Stimulated activated effector memory CD8-positive, alpha-beta T cell treated with anti-CD3 and anti-CD28 coated beads, Interleukin-12 subunit alpha, Interleukin-12 subunit beta, amount 100 ng/mL, for 72 hours (primary cell): ENCODE results near the gene ZSCAN18.

Source experiments
- ATAC-seq: fragments of 150-1000 bp; cut with Tn5 transposase; 2 replicates; pipeline ENCODE4 v1.10.0; 2021
- DNase-seq, 2 donors: peaks; one replicate each; pipeline ENCODE4 v3.0.0; 2021 to 2022; ENCODE audit warnings: low spot score in 2 of 2
- H3K27ac Mint-ChIP-seq: one replicate; pipeline ENCODE4 v1.8.0; 2022; ENCODE audit warnings: mild to moderate bottlenecking, mixed read lengths
- H3K36me3 Mint-ChIP-seq: one replicate; pipeline ENCODE4 v1.8.0; 2022; ENCODE audit warnings: mild to moderate bottlenecking, mixed read lengths
- H3K4me1 Mint-ChIP-seq: one replicate; pipeline ENCODE4 v1.8.0; 2022; ENCODE audit warnings: mixed read lengths
- H3K4me3 Mint-ChIP-seq: one replicate; pipeline ENCODE4 v1.8.0; 2022; ENCODE audit warnings: mild to moderate bottlenecking, mixed read lengths
- H3K9me3 Mint-ChIP-seq: one replicate; pipeline ENCODE4 v1.8.0; 2022; ENCODE audit warnings: mixed read lengths

Gene ZSCAN18

DNA sequence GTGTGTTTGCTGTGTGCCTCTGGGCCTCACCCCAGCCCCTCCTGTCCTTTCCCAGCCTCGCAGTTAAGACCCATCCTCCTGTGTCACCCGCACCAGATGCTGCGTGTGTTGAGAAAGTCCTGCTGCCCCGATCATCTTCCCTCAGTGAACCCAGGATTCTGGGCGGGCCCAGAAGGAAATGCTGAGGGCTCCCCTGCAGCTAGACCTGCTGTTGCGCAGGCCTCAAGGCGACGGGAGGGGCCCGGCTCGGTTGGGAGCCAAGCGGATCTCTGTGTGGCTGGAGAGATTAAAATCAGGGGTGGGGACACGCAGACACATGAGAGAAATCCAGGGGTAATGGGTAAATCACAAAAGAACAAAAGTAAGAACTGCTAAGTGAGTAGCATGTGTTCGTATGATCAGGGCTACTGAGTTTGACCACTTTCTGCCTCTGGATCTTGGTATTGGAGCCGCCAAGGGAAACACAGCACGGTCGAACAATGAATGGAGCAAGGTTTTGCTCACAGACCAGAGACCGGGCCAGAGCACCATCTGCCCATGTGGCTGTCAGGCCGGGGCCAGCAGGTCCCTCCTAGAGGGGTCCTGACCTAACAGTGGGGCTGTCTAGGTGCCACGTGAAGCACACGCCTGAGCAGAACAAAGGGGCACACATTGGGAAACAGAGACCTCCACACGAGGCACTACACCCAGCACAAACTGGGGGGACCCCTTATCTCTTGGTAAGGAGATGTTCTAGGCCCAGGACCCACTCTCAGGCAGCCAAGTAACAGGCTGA lies 57.1 kb downstream of the ZSCAN18 start:
- Mint-ChIP-seq H3K4me1 (no peaks in the 10 kb centered on the region), H3K9me3 (peaks cover 15% of the 10 kb centered on the region), H3K27ac (no peak overlapping the region), H3K36me3 (no peaks in the 10 kb centered on the region), H3K4me3 (no peak overlapping the region)
- ATAC-seq (no peak), DNase-seq (no peak)

DNA sequence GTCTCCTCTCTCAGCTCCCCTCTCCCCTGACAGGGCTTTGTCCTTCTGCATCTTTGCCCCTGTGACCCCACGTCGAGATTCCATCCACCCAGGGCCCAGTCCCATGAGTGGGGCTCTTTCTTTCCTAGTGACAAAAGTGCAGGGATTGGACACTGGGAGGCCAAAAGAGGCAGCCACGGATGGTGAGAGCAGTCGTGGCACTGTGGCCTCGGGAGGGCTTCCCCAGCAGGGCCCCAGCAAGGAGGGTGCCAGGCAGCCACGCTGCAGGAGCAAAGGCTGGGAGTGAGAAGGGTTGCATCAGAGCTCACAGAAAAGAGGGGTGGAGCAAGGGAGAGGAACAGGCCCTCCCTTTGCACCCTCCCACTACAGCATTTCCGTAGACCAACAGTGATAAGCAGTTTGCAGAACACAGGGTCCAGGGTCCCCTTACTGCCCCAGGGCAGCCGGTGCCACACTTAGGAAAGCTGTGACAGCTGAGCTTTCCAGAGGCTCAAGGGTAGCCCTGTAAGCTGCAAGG lies 59.3 kb downstream of the ZSCAN18 start:
- no peak overlapping the region for H3K27ac Mint-ChIP-seq
- H3K36me3 Mint-ChIP-seq = no peaks in the 10 kb centered on the region
- peaks cover 6% of the 10 kb centered on the region for H3K4me1 Mint-ChIP-seq
- no peak for DNase-seq
- no peak overlapping the region for H3K4me3 Mint-ChIP-seq
- ATAC-seq = no peak
- peaks cover 21% of the 10 kb centered on the region for H3K9me3 Mint-ChIP-seq

DNA sequence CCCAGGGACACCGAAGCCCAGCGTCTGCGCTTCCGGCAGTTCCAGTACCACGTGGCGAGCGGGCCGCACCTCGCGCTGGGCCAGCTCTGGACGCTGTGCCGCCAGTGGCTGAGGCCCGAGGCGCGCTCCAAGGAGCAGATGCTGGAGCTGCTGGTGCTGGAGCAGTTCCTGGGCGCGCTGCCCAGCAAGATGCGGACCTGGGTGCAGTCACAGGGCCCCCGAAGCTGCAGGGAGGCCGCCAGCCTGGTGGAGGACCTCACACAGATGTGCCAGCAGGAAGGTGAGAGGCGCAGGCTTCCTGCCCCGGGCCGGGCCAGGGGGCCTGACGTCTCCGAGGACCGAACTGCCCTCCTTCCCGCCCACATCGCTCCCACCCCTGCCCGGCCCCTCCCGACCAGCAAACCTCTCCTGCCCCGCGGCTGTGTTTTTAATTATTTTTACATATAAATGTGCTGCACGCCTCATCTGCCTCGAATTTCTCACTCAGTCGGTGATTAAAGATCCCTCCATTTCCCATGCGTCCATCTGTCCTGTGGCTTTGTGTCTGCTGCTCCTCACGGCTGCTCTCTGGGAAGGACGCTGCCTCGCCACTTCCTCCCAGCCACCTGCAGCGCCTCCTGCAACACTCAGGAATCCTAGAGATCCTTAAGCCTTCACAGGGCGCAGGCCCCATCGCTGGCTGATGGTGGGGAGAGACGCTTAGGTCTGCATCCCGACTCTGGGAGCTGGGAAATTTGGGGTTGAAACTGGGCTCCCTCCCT lies 59.9 kb downstream of the ZSCAN18 start:
- ATAC-seq (no peak), DNase-seq (no peak)
- H3K27ac Mint-ChIP-seq = no peak overlapping the region
- peaks cover 21% of the 10 kb centered on the region for H3K9me3 Mint-ChIP-seq
- H3K36me3 Mint-ChIP-seq = no peaks in the 10 kb centered on the region
- no peak overlapping the region for H3K4me3 Mint-ChIP-seq
- H3K4me1 Mint-ChIP-seq = peaks cover 6% of the 10 kb centered on the region

DNA sequence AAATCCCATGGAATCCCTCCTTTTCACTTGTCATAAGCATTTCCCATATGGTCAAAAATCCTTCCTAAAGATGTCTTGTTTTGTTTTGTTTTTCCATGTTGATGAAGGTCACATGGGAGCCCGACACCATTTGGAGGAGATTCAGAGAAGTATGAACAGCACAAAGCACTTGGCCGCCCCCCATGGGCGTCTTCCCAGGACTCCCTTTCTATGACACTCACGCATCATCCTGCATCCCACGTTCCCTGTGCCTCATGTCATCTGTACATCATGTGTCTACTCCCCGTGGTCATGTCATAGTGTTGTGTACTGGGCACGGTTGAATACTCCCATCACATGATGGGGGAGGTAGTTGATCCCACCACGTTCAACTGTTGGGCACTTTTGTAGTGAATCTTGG lies 62.2 kb downstream of the ZSCAN18 start:
- H3K9me3 Mint-ChIP-seq = peaks cover 21% of the 10 kb centered on the region

DNA sequence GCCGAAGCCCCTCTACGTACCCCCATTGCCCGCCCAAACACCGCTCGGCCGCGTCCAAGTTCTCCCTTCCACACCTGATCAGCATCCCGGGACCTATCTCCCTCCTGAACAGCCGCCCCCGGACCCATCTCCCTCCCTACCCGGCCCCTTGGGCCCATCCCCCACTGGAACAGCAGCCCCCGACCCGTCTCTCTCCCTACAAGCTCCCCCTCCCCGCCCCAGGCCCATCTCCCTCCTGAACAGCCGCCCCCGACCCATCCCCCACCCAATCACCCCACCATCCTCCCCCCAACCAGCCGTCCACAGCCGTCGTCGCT lies 63.6 kb downstream of the ZSCAN18 start:
- no peak overlapping the region for H3K27ac Mint-ChIP-seq
- no peak for DNase-seq
- no peak for ATAC-seq
- H3K36me3 Mint-ChIP-seq = no peaks in the 10 kb centered on the region
- peaks cover 6% of the 10 kb centered on the region for H3K4me1 Mint-ChIP-seq
- H3K4me3 Mint-ChIP-seq = no peak overlapping the region
- H3K9me3 Mint-ChIP-seq = peaks cover 18% of the 10 kb centered on the region

More for the DNA sequence above, 62.2 kb downstream of the ZSCAN18 start:
- Mint-ChIP-seq H3K27ac (no peak overlapping the region), H3K36me3 (no peaks in the 10 kb centered on the region), H3K4me3 (no peak overlapping the region), H3K4me1 (peaks cover 6% of the 10 kb centered on the region)
- no peak for DNase-seq
- ATAC-seq = no peak
